ENCODE results near the gene PSME2. TPM values are rescaled to one million over a fixed set of nuclear protein-coding genes. Genes with fewer than 3 reads are reported as not detected.

Gene PSME2
- total RNA-seq, 1 experiment from 2014 or later = 188 TPM

DNA sequence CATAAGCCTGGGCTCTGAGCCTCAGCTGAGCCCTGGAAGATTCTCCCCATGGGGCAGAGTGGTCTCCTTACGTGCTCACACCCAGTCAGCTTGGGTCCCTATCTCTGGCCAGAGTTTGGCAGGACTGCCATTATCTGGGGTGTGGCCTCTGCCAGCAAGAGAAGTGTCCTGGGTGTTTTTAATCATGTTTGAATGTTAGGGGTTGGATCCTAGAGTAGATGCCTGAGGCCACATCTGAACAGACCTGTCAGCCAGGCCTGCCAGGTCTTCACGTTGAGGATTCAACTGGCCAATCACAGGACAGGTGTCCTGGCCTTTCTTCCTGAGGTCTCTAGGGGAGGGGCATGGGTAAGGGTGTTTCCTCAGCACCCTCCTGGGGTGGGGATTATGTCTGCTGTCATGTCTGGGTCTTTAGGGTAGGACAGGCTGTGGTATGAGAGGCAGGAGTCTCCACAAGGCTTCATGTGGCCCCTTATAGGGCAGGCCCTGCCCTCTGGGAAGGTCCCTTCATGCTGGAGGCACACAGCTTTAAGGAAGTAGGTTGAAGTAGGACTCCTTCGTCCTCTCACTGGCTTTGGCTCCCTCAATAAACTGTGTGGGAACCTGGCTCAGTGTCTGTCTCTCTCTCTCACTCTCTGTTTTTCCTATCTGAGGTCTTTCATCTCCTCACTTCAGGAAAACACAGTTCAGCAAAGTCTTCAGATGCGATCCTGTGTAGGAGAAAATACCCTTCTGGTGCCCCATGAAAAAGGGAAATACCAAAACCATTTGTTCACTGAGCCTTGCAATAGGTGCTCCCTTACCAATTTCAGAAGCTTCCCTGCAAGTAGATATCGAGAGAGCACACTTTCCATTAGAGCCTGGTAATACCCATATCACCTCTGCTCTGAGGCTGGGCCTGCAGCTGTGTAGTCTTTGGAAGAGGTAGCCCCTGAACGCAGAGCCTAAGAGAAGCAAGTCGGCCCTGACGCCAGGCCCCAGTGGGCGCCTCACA lies 22.7 kb downstream of the PSME2 start:
- BruUV-seq (replicated peaks) = no TSS peak
- no peaks in the 10 kb centered on the region for H3K27me3 ChIP-seq (ENCODE audit: control insufficient read depth, insufficient read depth, low read length)
- H3K9me3 ChIP-seq (ENCODE audit: control insufficient read depth, insufficient read depth, low read depth, low read length) = no peaks in the 10 kb centered on the region
- CTCF ChIA-PET = no interaction called here
- H3K36me3 ChIP-seq (ENCODE audit: control insufficient read depth, insufficient read depth, low read length) = peaks cover 2% of the 10 kb centered on the region; the same call in 1 of the 2 replicates
- in situ Hi-C loops (cut with HindIII; ENCODE audit: low pct_unique_long_range_greater_than_20kb, low sequenced_read_pairs) (no loop called here), intact Hi-C loops (cut with micrococcal nuclease; ENCODE audit: unreplicated experiment) (no loop called here)
- H3K27ac ChIP-seq (ENCODE audit: low read length) = no peak overlapping the region
- ATAC-seq (no peak), DNase-seq (ENCODE audit: low read depth, low spot score) (no peak)
- H3K4me3 ChIP-seq (ENCODE audit: low read depth in 2 of 2, low read length in 2 of 2) = no peak overlapping the region
- no peaks in the 10 kb centered on the region for H3K4me1 ChIP-seq (ENCODE audit: control insufficient read depth, insufficient read depth, low read length)
- POLR2A ChIA-PET = no interaction called here
- TF ChIP-seq, protein P1, sequence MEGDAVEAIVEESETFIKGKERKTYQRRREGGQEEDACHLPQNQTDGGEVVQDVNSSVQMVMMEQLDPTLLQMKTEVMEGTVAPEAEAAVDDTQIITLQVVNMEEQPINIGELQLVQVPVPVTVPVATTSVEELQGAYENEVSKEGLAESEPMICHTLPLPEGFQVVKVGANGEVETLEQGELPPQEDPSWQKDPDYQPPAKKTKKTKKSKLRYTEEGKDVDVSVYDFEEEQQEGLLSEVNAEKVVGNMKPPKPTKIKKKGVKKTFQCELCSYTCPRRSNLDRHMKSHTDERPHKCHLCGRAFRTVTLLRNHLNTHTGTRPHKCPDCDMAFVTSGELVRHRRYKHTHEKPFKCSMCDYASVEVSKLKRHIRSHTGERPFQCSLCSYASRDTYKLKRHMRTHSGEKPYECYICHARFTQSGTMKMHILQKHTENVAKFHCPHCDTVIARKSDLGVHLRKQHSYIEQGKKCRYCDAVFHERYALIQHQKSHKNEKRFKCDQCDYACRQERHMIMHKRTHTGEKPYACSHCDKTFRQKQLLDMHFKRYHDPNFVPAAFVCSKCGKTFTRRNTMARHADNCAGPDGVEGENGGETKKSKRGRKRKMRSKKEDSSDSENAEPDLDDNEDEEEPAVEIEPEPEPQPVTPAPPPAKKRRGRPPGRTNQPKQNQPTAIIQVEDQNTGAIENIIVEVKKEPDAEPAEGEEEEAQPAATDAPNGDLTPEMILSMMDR (IDR thresholded peaks at IDR 0.05) = no peak
- TF ChIP-seq, protein P2, sequence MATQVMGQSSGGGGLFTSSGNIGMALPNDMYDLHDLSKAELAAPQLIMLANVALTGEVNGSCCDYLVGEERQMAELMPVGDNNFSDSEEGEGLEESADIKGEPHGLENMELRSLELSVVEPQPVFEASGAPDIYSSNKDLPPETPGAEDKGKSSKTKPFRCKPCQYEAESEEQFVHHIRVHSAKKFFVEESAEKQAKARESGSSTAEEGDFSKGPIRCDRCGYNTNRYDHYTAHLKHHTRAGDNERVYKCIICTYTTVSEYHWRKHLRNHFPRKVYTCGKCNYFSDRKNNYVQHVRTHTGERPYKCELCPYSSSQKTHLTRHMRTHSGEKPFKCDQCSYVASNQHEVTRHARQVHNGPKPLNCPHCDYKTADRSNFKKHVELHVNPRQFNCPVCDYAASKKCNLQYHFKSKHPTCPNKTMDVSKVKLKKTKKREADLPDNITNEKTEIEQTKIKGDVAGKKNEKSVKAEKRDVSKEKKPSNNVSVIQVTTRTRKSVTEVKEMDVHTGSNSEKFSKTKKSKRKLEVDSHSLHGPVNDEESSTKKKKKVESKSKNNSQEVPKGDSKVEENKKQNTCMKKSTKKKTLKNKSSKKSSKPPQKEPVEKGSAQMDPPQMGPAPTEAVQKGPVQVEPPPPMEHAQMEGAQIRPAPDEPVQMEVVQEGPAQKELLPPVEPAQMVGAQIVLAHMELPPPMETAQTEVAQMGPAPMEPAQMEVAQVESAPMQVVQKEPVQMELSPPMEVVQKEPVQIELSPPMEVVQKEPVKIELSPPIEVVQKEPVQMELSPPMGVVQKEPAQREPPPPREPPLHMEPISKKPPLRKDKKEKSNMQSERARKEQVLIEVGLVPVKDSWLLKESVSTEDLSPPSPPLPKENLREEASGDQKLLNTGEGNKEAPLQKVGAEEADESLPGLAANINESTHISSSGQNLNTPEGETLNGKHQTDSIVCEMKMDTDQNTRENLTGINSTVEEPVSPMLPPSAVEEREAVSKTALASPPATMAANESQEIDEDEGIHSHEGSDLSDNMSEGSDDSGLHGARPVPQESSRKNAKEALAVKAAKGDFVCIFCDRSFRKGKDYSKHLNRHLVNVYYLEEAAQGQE (IDR thresholded peaks at IDR 0.05; ENCODE audit: insufficient read depth in 1 of 2, low read depth in 2 of 2, low read length in 1 of 2) = no peak
- no peak for TF ChIP-seq TCF7L2 (IDR thresholded peaks at IDR 0.05; ENCODE audit: low read depth, low read length)
- no peak for TF ChIP-seq POLR2AphosphoS5 (IDR thresholded peaks at IDR 0.05; ENCODE audit: low read depth, low read length)
- no peak for TF ChIP-seq SIN3A (IDR thresholded peaks at IDR 0.05; ENCODE audit: borderline replicate concordance, insufficient read depth, low read depth, low read length)

DNA sequence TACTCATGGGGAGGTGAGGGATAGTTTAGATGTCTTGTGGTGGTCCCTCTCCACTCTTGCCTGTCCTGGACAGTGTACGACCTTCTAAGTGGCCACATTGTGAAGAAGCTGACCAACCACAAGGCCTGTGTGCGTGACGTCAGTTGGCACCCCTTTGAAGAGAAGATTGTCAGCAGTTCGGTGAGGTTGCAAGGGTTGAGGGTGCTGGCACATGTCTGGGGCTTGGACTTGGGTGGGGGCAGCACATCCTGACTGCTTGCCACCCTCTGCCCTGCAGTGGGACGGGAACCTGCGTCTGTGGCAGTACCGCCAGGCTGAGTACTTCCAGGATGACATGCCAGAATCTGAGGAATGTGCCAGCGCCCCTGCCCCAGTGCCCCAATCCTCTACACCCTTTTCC lies 23.5 kb downstream of the PSME2 start:
- H3K36me3 ChIP-seq (ENCODE audit: control insufficient read depth, insufficient read depth, low read length) = peaks cover 2% of the 10 kb centered on the region
- H3K27me3 ChIP-seq (ENCODE audit: control insufficient read depth, insufficient read depth, low read length) = no peaks in the 10 kb centered on the region
- CTCF ChIA-PET = no interaction called here
- in situ Hi-C loops (cut with HindIII; ENCODE audit: low pct_unique_long_range_greater_than_20kb, low sequenced_read_pairs) (no loop called here), intact Hi-C loops (cut with micrococcal nuclease; ENCODE audit: unreplicated experiment) (no loop called here)
- no peak overlapping the region for H3K27ac ChIP-seq (ENCODE audit: low read length)
- no peaks in the 10 kb centered on the region for H3K4me1 ChIP-seq (ENCODE audit: control insufficient read depth, insufficient read depth, low read length)
- no TSS peak for BruUV-seq (replicated peaks)
- ATAC-seq = no peak
- POLR2A ChIA-PET = no interaction called here
- DNase-seq (ENCODE audit: low read depth, low spot score) = no peak
- H3K9me3 ChIP-seq (ENCODE audit: control insufficient read depth, insufficient read depth, low read depth, low read length) = no peaks in the 10 kb centered on the region
- TF ChIP-seq, protein P2 (IDR thresholded peaks at IDR 0.05; ENCODE audit: insufficient read depth in 1 of 2, low read depth in 2 of 2, low read length in 1 of 2) = no peak
- TF ChIP-seq, protein P1 (IDR thresholded peaks at IDR 0.05) = no peak
- no peak for TF ChIP-seq POLR2AphosphoS5 (IDR thresholded peaks at IDR 0.05; ENCODE audit: low read depth, low read length)
- no peak for TF ChIP-seq SIN3A (IDR thresholded peaks at IDR 0.05; ENCODE audit: borderline replicate concordance, insufficient read depth, low read depth, low read length)
- TF ChIP-seq TCF7L2 (IDR thresholded peaks at IDR 0.05; ENCODE audit: low read depth, low read length) = no peak
- H3K4me3 ChIP-seq (ENCODE audit: low read depth in 2 of 2, low read length in 2 of 2) = no peak overlapping the region
